Stimulated activated CD8-positive, alpha-beta memory T cell treated with anti-CD3 and anti-CD28 coated beads, Interleukin-15, amount 100 ng/mL, for 1 hour (primary cell): Measurements from ENCODE around the gene GHDC.
A peak's percentile ranks its signal among the peaks of the same experiment; 100 is the strongest.

Source experiments
- DNase-seq: peaks from one replicate; pipeline ENCODE4 v3.0.0-alpha.2; 2020; ENCODE audit warnings: low read depth

The GHDC gene

DNA sequence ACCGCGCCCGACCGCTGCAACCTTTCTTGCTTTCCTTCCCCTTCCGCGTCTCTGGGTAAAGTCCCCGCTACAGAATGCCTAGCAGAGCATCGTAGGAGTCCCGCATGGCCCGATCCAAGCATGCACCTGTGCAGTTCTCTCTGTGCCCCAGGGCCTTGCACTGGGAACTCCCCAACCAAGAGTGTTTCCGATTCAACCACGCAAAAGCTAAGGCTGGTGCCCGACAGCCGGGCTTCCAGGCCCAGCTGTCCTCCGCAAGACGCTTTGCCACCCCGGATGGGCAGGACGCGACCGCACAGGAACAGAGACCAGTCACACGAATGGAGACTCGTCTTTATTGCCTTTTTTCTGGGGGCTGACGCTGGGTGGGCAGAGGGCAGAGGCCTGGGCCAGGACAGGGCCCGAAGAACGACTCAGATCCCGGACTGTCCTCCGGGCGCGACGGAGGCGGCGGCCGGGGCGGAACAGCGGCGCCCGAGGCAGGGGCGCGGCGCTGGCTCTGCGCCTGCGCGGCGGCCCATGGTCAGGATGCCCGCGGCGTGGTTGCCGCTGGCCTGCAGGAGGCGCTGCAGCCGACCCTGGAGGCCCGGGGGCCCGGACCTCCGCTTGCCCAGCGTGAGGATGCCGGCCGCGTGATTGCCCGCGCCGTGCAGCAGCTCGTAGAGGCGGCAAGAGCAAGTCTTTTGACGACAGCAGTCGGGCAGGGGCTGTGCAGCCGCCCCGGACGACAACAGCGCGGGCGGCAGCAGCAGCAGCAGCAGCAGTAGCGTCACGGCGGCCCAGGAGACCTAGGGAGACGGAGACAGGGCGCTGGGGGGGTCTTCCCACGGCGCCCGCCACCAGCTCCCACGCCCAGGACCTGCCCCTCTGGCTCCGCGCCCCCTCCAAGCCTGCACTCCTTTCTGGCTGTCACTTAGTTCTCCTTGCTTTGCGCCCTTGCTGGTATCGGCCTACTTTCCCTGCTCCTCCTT lies 10.3 kb downstream of the GHDC start:
- DNase-seq, result peak; percentile 38

DNA sequence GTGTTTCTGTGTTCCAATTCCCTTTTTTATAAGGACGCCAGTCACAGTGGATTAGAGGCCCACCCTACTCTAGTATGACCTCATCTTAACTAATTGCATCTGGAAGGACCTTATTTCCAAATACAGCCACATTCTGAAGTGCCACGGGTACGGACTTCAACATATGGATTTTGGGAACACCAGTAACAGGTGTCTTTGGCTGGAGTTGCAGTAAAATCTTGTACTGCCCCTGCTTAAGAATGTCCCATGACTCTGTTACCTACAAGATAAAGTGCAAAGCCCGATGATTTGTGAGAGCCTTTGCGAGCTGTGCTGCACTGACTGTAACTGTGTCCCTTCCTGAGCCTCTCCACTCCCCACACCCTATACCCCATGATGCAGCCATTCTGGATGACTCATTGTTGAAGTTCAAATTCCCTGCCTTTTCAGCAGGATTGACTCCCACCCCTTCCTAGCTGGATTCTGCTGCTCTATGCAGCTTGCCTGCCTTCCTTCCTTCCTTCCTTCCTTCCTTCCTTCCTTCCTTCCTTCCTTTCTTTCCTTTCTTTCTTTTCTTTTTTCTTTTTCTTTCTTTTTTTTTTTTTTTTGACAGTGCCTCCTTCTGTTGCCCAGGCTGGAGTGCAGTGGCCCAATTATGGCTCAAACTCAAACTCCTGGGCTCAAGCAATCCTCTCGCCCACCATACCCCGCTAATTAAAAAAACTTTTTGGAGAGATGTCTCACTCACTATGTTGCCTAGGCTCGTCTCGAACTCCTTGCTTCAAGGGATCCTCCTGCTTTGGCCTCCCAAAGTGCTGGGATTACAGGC lies 11.2 kb downstream of the GHDC start:
- no peak for DNase-seq

DNA sequence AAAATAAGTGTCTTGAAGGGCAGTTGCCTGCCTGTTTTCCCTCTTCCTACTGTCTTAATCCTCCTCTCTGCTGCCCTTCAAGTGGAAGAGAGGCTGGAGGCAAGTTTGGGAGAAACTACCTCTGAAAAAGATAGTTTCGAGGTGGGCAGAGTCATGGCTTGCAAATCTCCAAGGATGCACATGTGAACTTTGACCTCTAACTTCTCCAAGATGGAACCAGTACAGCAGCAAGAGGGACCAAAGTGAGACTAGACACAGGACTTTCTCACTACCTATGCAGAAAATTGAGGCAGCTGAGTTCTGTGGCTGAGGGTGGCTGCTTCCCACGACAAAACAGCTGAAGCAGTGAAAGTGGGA lies 12.5 kb downstream of the GHDC start:
- no peak for DNase-seq

DNA sequence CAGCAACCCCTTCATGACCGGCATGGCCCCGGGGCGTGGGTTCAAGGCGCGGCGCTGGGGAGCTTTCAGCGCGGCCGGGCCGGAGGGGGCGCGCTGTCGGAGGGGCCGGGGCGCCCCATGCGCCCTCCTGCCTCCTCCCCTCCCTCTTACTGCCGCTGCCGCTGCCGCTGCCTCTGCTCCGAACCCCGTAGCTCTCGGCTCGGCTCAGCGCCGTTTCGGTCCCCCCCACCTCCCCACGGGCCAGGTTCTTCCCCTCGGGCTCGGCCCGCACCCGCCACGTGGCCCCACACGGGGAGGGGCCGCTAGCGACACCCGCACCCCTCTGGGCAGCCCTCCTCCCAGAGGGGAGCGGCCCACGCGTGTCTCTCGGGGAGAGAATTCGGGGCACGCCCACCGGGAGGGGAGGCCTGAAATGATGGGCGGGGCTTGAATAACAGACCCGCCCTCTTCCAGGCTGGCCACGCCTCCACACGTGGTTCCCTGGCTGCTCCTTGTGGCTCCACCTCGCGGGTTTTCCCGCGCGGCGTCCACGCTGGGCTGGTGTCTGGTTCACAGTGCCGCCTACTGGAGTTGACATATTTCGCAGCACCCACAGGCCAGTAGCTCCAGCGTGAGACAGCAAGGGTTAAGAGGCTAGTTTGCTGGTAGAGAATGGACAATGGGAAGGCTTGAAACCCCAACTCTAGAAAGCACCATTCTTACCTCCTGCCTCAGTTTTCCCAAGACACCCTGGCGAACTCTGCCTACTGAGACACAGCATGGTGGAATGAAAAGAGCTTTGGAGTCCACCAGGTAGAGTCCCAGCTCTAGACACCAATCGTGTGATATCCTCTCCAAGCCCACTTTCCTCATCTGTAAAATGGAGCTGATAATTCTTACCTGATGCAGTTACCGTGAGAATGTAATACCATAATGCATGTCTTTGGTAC lies 13.1 kb downstream of the GHDC start, which contains the start of gene KCNH4:
KCNH4 (minus strand) TSS at position 221 of the 929 bp plus-strand sequence; CDS start at position 24, 197 bp downstream.
- DNase-seq, result peak; percentile 56

DNA sequence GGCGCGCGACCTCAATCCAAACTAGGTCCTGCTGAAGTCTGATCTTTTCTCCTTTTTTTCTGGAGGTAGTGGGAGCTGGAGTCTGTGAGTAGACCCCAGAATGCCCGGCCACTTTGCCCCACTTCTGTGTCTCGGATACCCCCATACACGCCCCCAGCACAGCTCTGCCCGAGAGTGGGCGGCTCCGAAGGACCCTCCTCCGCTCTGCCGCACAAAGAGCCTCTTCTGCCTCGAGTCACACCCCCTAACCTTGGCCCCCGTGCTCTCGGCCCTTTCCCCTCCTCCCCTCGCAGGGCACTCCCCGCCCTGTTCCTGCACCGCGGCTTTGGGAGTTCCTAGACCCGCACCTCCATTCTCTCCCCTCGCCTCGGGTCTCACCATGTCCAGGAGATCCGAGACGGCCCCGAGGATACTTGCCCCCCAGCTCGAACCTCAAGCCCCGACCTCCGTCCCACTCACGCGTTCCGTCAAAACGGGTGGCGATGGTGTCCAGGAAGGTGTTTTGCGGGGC lies 13.8 kb downstream of the GHDC start:
- DNase-seq, result no peak

DNA sequence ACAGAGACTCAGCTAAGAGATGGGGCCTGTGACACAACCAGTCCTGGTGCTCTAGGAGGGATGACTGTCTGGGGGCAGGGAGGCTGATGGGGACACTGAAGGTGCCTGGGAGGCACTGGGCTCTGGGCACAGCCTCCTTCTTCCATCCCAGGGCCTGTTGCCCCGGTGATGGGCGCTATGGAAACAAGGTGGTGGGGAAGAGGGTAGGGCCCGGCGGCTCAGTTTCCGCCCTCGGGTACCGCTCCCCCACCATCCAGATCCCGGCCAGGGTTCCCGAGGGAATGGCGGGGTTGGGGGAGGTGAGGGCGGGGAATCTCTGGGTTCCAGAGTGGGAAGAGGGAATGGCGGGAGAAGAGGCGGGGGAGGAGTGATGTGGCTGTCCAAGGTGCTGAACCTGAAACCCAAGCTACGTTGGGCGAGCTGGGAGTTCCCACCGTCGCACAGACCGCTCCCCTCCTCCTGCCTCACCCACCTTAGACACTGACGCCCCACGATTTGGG lies 14.3 kb downstream of the GHDC start:
- no peak for DNase-seq

DNA sequence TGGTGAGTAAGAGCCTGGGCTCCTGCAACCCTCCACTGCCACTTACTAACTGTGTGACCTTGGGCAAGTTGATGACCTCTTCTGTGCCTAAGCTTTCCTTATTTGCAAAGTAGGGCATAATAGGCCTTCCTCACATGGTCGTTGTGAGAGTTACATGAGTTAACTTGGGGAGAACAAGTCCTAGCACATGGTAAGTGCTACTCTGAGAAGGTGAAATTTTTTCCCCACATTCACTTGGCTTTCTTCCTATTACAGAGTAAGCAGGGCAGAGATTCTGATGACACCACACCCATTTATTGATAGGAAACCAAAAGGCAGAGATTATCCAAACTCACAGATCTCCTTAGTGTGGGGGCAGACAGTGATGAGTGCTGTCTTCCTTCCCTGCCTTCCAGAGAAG lies 15.0 kb downstream of the GHDC start:
- no peak for DNase-seq

DNA sequence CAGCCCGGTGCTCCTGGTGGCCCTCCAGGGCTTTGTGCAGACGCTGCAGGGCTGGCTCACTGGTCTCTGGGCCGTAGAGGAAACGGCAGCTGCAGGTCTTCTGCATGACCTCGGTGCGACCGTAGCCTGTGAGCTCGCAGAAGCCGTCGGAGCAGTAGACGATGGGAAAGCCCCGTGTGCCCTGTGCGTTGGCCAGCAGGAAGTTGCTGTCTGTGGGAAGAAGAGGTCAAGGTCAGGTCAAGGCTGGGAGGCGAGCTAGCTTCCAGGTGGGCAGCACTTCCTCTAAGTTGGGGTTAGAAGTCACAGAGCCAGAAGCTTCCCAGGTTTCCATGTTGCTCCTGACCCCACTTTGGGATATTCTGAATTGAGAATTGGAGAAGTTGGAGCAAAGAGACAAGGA lies 15.5 kb downstream of the GHDC start:
- DNase-seq, result no peak

DNA sequence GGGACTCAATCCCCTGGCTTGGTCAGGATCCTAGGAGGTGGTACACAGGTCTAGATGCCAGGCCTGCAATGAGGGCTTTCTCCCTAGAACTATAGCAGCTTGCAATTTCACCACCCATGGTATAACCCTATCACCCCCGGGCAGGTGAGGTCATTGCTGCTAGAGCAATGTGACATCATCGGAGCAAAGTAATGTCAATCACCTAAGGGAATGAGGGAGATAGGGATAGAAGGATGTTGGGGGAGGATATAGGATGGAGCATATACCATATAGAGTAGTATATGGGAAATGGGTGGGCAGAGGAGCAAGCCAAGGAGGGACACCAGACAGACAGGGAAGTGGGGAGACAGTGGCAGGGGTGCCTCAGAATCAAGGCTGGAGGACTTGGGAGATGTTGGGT lies 16.6 kb downstream of the GHDC start:
- DNase-seq, result no peak

DNA sequence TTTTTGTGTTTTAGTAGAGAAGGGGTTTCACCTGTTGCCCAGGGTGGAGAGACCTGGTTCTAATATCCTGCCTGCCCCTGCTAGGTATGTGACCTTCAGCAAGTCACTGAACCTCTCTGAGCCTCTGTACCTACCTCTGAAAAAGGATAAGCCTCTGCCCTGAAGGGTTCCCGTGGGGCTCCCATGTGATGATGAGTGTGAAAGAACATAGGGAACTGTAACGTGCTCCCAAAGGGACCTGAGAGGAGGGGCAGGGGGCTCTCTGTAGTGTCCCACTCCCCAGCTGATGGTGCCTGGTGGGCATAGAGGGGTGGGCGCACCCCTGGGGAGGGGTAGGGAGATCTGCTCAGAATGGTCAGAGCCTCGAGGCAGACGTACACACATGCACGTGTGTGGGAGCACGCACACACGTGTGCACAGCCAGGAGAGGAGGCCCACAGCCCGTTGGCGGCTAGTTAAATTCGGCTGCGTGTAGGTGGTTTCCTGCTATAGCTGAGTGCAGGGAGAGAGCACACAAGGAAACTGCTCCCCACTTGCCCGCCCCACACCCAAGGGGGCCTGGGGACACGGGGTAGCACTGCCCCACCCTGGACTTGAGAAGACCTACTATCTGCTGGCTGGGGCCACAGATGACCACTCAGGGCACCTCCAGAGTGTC lies 20.0 kb downstream of the GHDC start:
- no peak for DNase-seq

DNA sequence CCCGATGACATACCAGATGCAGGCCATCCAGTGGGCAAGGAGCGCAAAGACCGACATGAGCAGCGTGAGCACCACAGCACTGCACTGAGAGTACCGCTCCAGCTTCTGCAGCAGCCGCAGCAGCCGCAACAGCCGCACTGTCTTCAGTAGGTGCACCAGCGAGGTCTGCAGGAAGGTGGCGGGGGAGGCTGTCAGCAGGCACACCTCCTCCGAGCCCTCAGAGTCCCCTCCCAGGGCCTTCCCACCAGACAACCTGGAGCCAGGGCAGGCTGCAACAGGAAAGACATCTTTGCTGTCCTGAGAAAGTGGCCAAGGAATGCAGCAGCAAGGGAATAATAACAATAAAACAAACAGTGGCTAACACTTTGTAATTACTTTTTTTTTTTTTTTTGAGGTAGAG lies 22.5 kb downstream of the GHDC start:
- DNase-seq, result no peak

DNA sequence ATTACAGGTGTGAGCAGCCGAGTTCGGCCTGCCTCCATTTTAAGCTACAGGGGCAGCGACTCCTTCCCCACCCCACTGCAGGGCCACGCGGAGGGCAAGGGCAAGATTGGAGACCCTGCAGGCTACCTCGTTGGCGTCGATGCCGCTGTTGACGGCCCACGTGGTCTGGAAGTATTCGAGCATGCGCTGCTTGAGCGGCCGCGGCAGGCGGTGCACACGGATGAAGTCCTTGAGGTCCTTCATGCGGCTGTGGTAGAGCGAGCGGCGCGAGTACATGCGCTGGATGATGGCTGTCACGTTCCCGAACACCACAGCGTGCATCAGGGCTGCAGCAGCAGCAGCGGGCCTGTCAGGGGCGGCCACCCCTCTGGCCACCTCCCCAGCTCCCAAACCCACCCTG lies 24.9 kb downstream of the GHDC start:
- DNase-seq, result no peak

DNA sequence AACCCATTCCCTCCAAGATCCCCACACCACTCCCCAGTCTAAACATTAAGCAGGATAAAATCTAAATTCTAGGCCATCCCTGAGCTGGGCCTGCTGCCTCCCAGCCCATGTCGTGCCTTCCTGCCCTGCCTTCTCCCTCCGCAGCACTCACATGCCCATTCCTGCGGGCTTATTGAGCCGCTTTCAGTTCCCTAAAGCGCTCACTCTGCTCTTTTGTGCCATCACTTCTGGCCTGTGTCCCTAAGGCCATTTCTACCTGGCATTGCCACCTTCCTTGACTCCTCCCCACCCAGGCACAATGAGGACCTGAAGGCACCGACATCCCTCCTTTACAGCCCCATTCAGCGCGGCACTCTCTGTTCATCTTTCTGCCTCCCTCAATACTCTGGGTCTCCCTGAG lies 26.5 kb downstream of the GHDC start:
- no peak for DNase-seq

DNA sequence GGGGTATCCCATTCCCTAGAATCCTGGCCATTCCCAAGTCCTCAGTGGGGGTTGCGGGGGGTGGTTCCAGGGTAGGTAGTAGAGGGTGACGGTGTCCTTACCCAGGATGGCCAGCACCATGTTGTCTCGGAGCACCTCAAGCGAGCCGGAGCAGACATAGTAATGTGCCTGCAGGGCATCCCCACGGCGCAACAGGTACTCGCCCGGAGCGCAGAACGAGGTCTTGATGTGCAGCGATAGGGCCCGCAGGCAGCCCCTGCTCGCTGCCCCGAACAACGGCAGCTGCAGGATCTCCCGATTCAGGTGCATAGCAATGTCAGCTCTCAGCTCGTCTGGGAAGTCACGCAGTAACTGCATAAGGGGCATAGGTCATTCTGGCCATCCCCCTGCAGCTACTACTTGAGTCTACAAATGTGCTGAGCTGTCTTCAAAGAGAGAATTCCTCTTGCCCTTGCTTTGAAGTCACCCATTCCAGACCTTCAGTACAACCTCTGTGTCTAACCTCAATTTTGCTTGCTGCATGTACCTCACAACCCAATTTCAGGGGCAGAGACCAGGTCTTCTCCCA lies 28.0 kb downstream of the GHDC start:
- DNase-seq, result no peak

DNA sequence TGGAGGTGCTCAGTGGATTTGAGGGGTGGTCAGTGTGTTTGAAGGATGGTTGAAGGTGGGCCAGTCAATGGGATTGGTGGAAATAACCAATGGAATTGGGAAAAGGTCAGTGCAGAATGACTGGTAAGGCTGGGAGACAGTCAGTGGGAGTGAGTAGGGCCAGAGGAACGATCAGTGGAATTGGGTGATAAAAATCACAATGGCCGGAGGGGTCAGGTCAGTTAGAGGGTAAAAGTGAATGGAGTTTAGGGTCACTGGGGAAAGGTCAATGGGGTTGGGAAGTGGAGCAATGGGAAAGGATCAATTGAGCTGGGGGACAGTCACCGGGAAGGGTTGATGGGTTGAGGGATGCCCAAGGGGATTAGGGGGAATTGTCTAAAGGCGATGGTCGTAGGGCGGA lies 28.5 kb downstream of the GHDC start:
- no peak for DNase-seq

DNA sequence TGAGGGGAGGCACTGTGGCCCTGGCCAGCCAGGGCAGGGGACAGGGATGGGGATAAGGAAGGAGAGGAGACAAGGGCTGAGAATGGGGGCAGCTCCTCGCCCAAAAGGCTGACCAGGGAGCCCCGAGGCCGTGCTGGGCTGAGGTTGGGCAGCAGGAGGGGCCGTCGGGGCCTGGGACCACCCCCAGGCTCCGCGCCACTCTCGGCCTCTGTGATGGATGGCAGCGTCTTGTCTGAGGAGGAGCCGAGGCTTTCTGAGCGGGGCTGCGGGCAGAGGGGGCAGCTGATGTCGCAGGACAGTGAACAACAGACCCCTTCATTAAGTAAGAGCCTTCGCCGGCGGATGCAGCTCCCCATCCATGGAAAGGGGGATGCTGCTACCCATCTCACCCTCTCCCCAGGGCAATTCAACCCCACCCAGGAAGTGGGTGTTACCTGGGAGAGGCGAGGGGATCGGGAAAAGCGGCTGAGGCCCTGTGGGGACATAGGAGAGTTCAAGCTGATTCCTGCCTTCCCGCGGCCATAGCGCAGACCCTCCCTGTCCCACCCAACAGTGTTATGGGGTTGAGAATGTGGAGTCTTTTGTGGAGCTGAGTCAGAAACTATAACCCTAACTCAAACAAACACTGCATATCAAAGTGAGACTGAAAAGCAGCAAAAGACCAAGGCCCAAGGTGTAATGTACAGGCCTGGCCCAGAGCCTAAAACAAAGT lies 30.4 kb downstream of the GHDC start:
- DNase-seq, result no peak

DNA sequence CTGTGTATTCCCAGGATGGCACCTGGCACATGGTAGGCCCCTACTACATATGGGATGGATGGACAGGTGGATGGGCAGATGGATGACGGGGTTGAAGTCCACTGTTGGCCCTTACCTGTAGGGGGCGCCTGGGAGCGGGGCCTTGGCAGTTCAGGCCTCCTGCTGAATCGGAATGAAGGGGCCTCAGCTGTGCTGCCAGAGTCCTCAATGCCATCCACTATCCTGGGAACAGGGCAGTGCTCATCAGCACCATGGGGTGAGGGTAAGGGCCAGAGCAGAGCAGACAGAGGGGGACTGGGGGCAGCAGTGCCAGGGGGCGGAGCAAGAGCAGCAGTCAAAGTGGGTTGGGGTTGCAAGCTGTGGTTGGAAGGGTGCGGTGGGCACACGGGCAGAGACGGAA lies 31.2 kb downstream of the GHDC start:
- DNase-seq, result no peak

DNA sequence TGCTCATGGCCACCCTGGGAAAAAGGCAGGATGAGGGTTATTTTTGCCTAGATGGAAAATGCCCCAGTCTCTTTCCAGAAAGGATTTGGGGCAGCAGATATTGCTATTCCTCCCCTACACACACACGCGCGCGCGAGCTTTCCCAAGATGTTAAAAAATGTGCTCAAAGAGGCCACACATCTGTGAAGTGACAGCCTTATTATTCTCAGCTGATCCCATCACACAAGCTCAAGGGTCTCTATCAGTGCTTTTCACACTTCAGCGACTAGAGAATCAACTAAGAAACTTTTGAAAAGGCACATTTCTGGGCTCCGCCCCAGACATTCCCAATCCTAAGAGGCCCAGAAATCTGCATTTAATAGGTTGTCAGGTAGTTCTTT lies 33.8 kb downstream of the GHDC start:
- DNase-seq, result no peak

DNA sequence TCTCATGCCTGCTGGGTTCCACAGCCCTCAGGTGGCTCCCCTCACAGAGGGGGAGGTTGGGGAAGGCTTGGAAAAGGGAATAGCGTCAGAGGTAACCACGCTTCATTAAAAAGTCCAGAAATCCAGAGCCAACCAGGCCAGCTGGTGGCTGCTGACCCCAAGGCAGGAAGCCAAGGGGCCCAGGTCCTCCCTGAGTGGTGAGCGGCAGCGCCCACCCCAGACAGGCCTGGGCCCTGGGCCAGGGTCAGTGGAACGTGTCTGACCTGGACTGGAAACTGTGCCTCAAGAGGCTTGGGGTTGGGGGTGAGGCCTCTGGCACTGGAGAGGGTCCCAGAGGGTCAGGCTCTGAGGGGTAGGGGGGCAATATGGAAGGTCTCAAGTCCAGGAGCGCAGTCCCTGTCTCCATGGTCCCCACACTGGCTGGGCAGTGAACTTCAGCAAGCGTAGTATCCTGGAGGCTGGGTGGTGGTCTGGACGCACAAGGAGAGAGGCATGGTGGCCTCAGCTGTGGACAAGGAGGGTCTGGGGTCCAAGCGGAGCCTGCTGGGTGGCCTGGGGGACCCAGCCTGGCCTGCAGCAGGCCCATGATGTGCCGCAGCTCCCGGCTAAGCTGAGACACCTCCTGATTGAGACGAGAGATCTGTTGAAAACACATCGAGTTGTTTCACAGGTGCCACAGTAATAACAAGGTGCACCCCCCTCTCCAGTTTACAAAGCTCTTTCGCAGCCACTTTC lies 34.3 kb downstream of the GHDC start:
- DNase-seq, result no peak
